GM18873 (cell line): ENCODE measurements around the gene PHOX2A.

ENCODE experiments used
- ATAC-seq: cut with Tn5 transposase; IDR thresholded peaks from one replicate; pipeline ENCODE4 v1.9.1; 2021; ENCODE audit warnings: mild to moderate bottlenecking, moderate library complexity, moderate number of reproducible peaks; ENCODE audit not compliant: unreplicated experiment, low FRiP score

PHOX2A gene

DNA sequence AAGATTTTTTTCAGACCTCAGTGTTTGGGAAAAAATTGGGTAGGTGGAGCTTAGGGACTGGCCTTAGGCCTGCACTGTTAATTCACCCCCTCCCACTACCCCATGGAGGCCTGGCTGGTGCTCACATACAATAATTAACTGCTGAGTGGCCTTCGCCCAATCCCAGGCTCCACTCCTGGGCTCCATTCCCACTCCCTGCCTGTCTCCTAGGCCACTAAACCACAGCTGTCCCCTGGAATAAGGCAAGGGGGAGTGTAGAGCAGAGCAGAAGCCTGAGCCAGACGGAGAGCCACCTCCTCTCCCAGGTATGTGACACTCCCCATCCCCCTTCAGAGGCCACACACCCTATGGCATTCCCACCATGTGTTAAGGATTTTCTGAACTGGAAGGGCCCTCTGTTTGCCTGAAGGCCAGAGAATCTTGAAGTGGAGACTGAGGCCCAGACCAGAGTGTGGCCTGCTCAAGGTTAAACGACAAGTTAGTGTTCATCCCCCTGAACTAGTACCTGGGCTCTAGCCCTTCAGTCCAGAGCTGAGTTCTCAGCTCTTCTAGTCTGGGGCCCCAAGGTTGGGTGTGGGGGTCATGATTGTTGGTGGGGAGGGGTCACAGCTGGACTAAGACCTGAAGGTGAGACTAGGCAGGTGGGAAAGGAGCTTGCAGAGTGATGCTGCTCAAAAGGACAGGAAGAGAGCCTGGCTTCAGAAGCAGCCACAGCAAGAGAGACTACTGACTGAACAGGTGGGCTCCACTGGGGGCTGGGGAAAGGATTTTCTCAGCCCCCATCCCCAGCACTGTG is 54.3 kb downstream of the PHOX2A start:
- no peak for ATAC-seq
